HEK293 (cell line): ENCODE data around the gene FEZ2.
A peak's percentile ranks its signal among the peaks of the same experiment; 100 is the strongest.

Experiments
- CTCF ChIA-PET: fragments of 350-600 bp; formaldehyde crosslinking; extraction: SDS; loops from one replicate; lab custom pipeline; 2021; ENCODE audit warnings: antibody characterized with exemption; lab: Yijun Ruan, JAX
- POLR2A ChIA-PET: fragments of 300-600 bp; formaldehyde crosslinking; extraction: SDS; loops from one replicate; lab custom pipeline; 2020; ENCODE audit warnings: antibody characterized with exemption, inconsistent platforms; lab: Yijun Ruan, JAX
- H3K27ac ChIP-seq: fragments of 200-500 bp; sonication (Bioruptor generic); 2 replicates; pipeline ENCODE4 v1.5.1; 2014; ENCODE audit warnings: low read depth, low read length, control low read depth, inconsistent platforms; ENCODE audit errors: extremely low read depth
- H3K36me3 ChIP-seq, 2 experiments: fragments of 200-500 bp in 1 of 2; sonication (Bioruptor generic) in 1 of 2; 1 replicate in 1 of 2; 2 replicates in 1 of 2; pipeline ENCODE4 v1.5.1; 2014 to 2017; ENCODE audit warnings: inconsistent platforms in 2 of 2, low read length in 2 of 2; ENCODE audit not compliant: control insufficient read depth in 2 of 2, insufficient read depth in 1 of 2
- H3K4me1 ChIP-seq: fragments of 200-500 bp; sonication (Bioruptor generic); 2 replicates; pipeline ENCODE4 v1.5.1; 2014; ENCODE audit warnings: mild to moderate bottlenecking, low read length, inconsistent platforms; ENCODE audit not compliant: control insufficient read depth, insufficient read depth
- H3K4me3 ChIP-seq: 2 replicates; pipeline ENCODE4 v1.5.1; 2011; ENCODE audit warnings: low read depth, mild to moderate bottlenecking, control low read depth, low read length, moderate library complexity
- H3K9me3 ChIP-seq: fragments of 200-500 bp; sonication (Bioruptor generic); 2 replicates; pipeline ENCODE4 v1.5.1; 2014; ENCODE audit warnings: low read depth, low read length, inconsistent platforms; ENCODE audit not compliant: control insufficient read depth, insufficient read depth
- KLF1 ChIP-seq: fragments of 450-650 bp; formaldehyde crosslinking; IDR thresholded peaks from 2 replicates; pipeline ENCODE4 v1.5.1; 2016; ENCODE audit warnings: missing biosample characterization, missing genetic modification characterization
- PATZ1 ChIP-seq: fragments of 450-650 bp; formaldehyde crosslinking; IDR thresholded peaks from 2 replicates; pipeline ENCODE4 v1.5.1; 2016; ENCODE audit warnings: missing biosample characterization, missing genetic modification characterization
- PRDM10 ChIP-seq: fragments of 450-650 bp; formaldehyde crosslinking; IDR thresholded peaks from 2 replicates; pipeline ENCODE4 v1.5.1; 2016; ENCODE audit warnings: missing biosample characterization, missing genetic modification characterization
- SP2 ChIP-seq: fragments of 450-650 bp; formaldehyde crosslinking; IDR thresholded peaks from 2 replicates; pipeline ENCODE4 v1.5.1; 2016; ENCODE audit warnings: missing biosample characterization, missing genetic modification characterization
- SP3 ChIP-seq: fragments of 450-650 bp; formaldehyde crosslinking; IDR thresholded peaks from 2 replicates; pipeline ENCODE4 v1.5.1; 2016; ENCODE audit warnings: missing biosample characterization, missing genetic modification characterization
- YY1 ChIP-seq: fragments of 450-650 bp; formaldehyde crosslinking; IDR thresholded peaks from 2 replicates; pipeline ENCODE4 v1.5.1; 2018; ENCODE audit warnings: missing biosample characterization, missing genetic modification characterization
- ZBTB11 ChIP-seq: fragments of 450-650 bp; formaldehyde crosslinking; conservative IDR thresholded peaks from 2 replicates; pipeline ENCODE4 v1.5.1; 2016; ENCODE audit warnings: low read depth, missing biosample characterization, missing genetic modification characterization
- ZBTB17 ChIP-seq: fragments of 450-650 bp; formaldehyde crosslinking; IDR thresholded peaks from 2 replicates; pipeline ENCODE4 v1.5.1; 2016; ENCODE audit warnings: missing biosample characterization, missing genetic modification characterization
- ZBTB20 ChIP-seq: fragments of 450-650 bp; formaldehyde crosslinking; IDR thresholded peaks from 2 replicates; pipeline ENCODE4 v1.5.1; 2016; ENCODE audit warnings: missing biosample characterization, missing genetic modification characterization
- ZBTB26 ChIP-seq: fragments of 450-650 bp; formaldehyde crosslinking; optimal IDR thresholded peaks from 2 replicates; pipeline ENCODE3; 2016; ENCODE audit warnings: missing biosample characterization, mild to moderate bottlenecking, missing genetic modification characterization
- ZBTB8A ChIP-seq: fragments of 450-650 bp; formaldehyde crosslinking; IDR thresholded peaks from 2 replicates; pipeline ENCODE4 v1.5.1; 2016; ENCODE audit warnings: missing biosample characterization, missing genetic modification characterization
- ZFHX2 ChIP-seq: fragments of 450-650 bp; formaldehyde crosslinking; conservative IDR thresholded peaks from 2 replicates; pipeline ENCODE4 v1.5.1; 2016; ENCODE audit warnings: missing biosample characterization, missing genetic modification characterization
- ZNF175 ChIP-seq: fragments of 450-650 bp; formaldehyde crosslinking; IDR thresholded peaks from 2 replicates; pipeline ENCODE4 v1.5.1; 2016; ENCODE audit warnings: missing biosample characterization, missing genetic modification characterization
- ZNF394 ChIP-seq: fragments of 450-650 bp; formaldehyde crosslinking; IDR thresholded peaks from 2 replicates; pipeline ENCODE4 v1.5.1; 2016; ENCODE audit warnings: missing biosample characterization, missing genetic modification characterization, mild to moderate bottlenecking, moderate library complexity, borderline replicate concordance
- ZNF518A ChIP-seq: fragments of 450-650 bp; formaldehyde crosslinking; conservative IDR thresholded peaks from 2 replicates; pipeline ENCODE4 v1.5.1; 2016; ENCODE audit warnings: low read depth, missing biosample characterization, missing genetic modification characterization
- ZNF558 ChIP-seq: fragments of 450-650 bp; formaldehyde crosslinking; IDR thresholded peaks from 2 replicates; pipeline ENCODE4 v1.5.1; 2016; ENCODE audit warnings: missing biosample characterization, missing genetic modification characterization
- ZNF707 ChIP-seq: fragments of 450-650 bp; formaldehyde crosslinking; IDR thresholded peaks from 2 replicates; pipeline ENCODE4 v1.5.1; 2016; ENCODE audit warnings: missing biosample characterization, missing genetic modification characterization
- ZNF76 ChIP-seq: fragments of 450-650 bp; formaldehyde crosslinking; IDR thresholded peaks from 2 replicates; pipeline ENCODE4; 2016; ENCODE audit warnings: low read depth, missing biosample characterization, missing genetic modification characterization, borderline replicate concordance
- ZSCAN23 ChIP-seq: fragments of 450-650 bp; formaldehyde crosslinking; IDR thresholded peaks from 2 replicates; pipeline ENCODE4 v1.5.1; 2016; ENCODE audit warnings: missing biosample characterization, missing genetic modification characterization
- ZXDB ChIP-seq: fragments of 450-650 bp; formaldehyde crosslinking; IDR thresholded peaks from 2 replicates; pipeline ENCODE4 v1.5.1; 2016; ENCODE audit warnings: missing biosample characterization, missing genetic modification characterization

Gene FEZ2

GRCh38 chr2:36597532-36598377 is at the start of gene FEZ2:
Gene FEZ2, minus strand, starts transcription at chr2:36598168. Its CDS starts 26 bp downstream, at chr2:36598142.
- Histone ChIP-seq H3K4me3 (peak within 1 kb of the TSS; percentile 82), H3K4me1 (0 out of 2 replicates have a peak, but pooled peaks cover 2% of the 10 kb centered on the region), H3K9me3 (no peaks in the 10 kb centered on the region), H3K36me3 (peaks cover 0 to 11% of the 10 kb centered on the region in 2 experiments; a peak in 1 of 3 replicates), H3K27ac (peak within 1 kb of the TSS; percentile 47)
- ChIA-PET POLR2A (interaction anchor here (0.6 to 0.8 kb wide), 3 partner anchors 21 to 102 kb away, joined by 3 to 5 read pairs (median 3); no protein-coding TSS in a partner anchor), CTCF (interaction anchor here (0.7 to 1.2 kb wide), 2 partner anchors 67 to 83 kb away, joined by 3 read pairs; no protein-coding TSS in a partner anchor)
- TF ChIP-seq ZNF175 (tag by site-specific recombination): no peak
- TF ChIP-seq ZNF707 (tag by site-specific recombination): no peak
- peak; percentile 37; the same call in 1 of the 2 replicates for TF ChIP-seq PATZ1
- peak; percentile 78 for TF ChIP-seq SP2 (tag by site-specific recombination)
- no peak for TF ChIP-seq ZNF558
- TF ChIP-seq ZNF76: peak; percentile 54; the same call in 1 of the 2 replicates
- peak; percentile 49; the same call in 1 of the 2 replicates for TF ChIP-seq ZNF394
- TF ChIP-seq KLF1 (tag by site-specific recombination): peak; percentile 76
- TF ChIP-seq SP3 (tag by site-specific recombination): peak; percentile 82
- peak; percentile 65 for TF ChIP-seq ZFHX2
- TF ChIP-seq ZNF518A (tag by site-specific recombination): no peak
- no peak for TF ChIP-seq YY1 (tag by site-specific recombination)
- TF ChIP-seq ZBTB20 (tag by site-specific recombination): peak; percentile 89; the same call in 1 of the 2 replicates
- TF ChIP-seq ZBTB17 (tag by site-specific recombination): peak; percentile 55
- peak; percentile 72 for TF ChIP-seq ZBTB11
- TF ChIP-seq ZXDB (tag by site-specific recombination): peak; percentile 52; the same call in 1 of the 2 replicates
- TF ChIP-seq ZBTB26 (tag by site-specific recombination): peak; percentile 54
- TF ChIP-seq PRDM10 (tag by site-specific recombination): 0 out of 2 replicates have a peak, but pooled peaks have one; percentile 17
- no peak for TF ChIP-seq ZSCAN23 (tag by site-specific recombination)
- TF ChIP-seq ZBTB8A (tag by site-specific recombination): peak; percentile 94
